NOMO-1 (cell line): ENCODE data around the gene PXMP4.
"Not testable (repeated sequence)": the region's sequence is repeated elsewhere in the genome, so short reads cannot be mapped to it uniquely, and the experiment has no call there.

ENCODE experiments used
- DNase-seq, 2 experiments: peaks; one replicate each; lab custom pipeline; 2025; ENCODE audit not compliant: unreplicated experiment in 2 of 2; lab: John Stamatoyannopoulos, UW

PXMP4 gene

DNA sequence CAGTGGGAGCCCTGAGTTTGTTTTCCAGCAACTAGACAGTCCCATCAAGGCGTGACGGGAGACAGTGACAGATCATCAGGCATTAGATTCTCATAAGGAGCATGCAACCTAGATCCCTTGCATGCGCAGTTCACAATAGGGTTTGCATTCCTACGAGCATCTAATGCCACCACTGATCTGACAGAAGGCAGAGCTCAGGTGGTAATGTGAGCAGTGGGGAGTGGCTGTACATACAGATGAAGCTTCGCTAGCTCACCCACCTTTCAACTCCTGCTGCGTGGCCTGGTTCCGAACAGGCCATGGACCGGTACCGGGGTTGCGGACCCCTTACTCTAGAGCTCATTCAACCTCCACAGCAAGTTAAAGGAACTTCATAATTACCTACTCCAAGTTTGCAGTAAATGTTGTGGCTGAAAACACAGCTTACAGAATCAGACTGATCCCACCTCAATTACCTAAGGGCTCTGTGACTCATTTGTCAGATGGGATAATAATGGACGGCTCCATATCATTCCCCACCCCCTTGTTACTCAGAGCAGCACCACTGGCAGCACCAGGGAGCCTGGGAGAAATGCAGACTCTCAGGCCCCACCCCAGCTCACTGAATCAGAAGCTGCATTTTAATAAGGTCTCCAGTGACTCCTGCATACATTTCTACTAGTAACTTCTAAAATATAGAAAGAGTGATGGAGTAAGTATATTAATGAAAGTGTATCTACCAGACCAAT, 15.7 kb downstream of the PXMP4 start:
- no peak for DNase-seq

DNA sequence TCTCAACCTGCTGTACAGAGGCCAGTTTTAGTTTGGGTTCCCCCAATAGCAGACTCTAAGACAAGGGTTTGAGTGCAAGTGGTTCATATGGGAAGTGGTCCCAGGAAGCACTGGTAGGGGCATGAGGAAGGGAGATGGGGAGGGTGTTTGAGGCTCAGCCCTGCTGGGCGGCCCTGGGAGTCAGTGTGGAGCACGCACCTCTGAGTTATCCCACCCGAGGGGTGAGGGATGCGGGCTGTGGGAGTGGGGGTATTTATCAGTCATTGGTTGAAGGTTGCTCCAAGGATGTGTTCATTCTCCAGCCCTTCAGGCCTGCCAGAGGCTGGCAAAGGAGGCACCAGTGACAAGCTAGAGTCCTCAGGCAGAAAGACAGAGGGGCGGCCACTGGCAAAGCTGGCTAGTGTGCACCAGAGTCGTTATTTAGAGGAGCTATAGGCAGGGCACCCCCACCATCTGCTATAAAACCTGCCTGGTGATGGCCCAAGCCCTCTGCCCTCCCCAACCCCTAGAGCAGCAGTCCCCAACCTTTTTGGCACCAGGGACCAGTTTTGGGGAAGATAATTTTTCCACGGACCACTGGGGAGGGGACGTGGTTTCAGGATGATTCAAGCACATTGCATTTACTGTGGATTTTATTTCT, 16.5 kb downstream of the PXMP4 start:
- no peak for DNase-seq

DNA sequence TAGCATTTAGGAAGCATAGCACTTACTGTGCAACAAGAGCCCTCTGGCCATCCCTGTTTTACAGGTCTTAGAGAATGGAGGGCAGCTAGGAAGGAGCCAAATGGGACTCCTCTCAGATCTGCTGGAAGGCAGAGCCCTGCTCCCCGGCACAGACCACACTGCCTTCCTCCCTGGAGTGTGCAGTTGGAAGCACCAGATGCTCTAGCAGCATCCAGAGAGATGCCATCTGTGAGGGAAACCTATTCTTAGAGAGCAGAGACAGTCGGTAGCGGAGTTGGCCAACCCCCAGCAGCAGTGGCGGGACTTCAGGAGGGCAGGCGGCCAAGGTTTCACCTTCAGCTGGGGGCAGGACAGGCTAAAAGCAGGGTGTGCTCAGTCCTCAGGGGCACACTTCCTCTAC, 17.2 kb downstream of the PXMP4 start:
- no peak for DNase-seq

DNA sequence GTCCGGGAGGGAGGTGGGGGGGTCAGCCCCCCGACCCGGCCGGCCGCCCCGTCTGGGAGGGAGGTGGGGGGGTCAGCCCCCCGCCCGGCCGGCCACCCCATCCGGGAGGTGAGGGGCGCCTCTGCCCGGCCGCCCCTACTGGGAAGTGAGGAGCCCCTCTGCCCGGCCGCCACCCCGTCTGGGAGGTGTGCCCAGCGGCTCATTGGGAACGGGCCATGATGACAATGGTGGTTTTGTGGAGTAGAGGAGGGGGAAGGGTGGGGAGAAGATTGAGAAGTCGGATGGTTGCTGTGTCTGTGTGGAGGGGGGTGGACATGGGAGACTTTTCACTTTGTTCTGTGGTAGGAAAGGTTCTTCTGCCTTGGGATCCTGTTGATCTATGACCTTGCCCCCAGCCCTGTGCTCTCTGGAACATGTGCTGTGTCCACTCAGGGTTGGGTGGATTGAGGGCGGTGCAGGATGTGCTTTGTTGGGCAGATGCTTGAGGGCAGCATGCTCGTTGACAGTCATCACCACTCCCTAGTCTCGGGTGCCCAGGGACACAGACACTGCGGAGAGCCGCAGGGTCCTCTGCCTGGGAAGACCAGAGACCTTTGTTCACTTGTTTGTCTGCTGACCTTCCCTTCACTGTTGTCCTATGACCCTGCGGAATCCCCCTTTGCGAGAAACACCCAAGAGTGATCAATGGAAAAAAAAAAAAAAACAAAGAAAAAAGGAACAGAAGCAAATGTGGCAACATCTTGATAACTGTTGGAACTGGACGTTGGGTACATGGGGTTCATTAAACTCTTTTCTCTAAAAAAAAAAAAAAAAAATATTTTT, 18.3 kb downstream of the PXMP4 start:
- peak in 1 of 2 experiments; percentile 4 for DNase-seq

DNA sequence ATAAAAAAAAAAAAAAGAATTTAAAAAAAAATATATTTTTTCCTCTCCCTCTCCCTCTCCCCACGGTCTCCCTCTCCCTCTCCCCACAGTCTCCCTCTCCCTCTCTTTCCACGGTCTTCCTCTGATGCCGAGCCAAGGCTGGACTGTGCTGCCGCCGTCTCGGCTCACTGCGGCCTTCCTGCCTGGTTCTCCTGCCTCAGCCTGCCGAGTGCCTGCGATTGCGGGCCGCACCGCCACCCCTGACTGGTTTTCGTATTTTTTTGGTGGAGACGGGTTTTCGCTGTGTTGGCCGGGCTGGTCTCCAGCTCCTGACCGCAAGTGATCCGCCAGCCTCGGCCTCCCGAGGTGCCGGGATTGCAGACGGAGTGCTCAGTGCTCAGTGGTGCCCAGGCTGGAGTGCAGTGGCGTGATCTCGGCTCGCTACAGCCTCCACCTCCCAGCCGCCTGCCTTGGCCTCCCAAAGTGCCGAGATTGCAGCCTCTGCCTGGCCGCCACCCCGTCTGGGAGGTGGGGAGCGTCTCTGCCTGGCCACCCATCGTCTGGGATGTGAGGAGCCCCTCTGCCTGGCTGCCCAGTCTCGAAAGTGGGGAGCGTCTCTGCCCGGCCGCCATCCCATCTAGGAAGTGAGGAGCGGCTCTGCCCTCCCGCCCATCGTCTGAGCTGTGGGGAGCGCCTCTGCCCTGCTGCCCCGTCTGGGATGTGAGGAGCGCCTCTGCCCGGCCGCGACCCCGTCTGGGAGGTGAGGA, 19.2 kb downstream of the PXMP4 start:
- not testable (repeated sequence) for DNase-seq

DNA sequence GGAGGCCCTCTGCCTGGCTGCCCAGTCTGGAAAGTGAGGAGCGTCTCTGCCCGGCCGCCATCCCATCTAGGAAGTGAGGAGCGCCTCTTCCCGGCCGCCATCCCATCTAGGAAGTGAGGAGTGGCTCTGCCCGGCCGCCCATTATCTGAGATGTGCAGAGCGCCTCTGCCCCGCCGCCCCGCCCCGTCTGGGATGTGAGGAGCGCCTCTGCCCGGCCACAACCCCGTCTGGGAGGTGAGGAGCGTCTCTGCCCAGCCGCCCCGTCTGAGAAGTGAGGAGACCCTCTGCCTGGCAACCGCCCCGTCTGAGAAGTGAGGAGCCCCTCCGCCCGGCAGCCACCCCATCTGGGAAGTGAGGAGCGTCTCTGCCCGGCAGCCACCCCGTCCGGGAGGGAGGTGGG, 21.1 kb downstream of the PXMP4 start:
- DNase-seq = not testable (repeated sequence)

DNA sequence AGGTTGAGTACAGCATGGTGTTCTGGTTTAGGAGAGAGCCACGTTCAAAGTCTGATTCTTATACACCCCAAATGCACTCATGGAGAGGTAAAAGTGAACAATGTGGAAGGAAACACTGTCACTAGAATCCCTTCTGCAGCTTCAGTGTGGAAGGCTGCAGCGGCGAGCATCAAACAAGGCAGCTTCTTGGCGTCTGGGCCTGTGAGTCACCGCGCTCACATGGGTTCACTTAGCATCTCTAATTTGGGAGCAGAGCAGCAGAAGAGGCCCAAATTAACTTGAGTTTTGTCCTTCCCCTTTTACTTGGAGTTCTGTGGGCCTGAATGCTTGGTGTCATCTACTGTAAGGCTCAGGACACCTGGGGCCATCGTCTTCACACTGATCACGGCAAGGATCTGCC, 23.0 kb downstream of the PXMP4 start:
- peak; percentile 55 to 66 for DNase-seq

DNA sequence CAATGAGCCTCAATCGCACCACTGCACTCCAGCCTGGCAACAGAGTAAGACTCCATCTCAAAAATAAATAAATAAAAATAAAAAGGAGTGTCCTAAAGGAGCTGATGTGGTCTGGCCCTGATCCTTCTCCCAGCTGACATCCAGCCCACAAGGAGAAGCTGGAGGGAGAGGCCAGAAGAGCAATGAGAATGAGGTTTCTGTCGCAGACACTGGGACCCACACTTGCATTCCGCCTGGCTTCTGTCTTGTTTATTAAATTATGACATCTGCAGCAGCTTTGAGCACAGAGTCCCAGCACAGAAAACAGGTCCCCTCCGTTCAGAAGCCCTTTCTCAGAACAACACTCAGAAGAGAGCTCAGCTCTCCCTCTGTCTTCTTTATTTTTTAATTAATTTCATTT, 23.7 kb downstream of the PXMP4 start:
- no peak for DNase-seq

DNA sequence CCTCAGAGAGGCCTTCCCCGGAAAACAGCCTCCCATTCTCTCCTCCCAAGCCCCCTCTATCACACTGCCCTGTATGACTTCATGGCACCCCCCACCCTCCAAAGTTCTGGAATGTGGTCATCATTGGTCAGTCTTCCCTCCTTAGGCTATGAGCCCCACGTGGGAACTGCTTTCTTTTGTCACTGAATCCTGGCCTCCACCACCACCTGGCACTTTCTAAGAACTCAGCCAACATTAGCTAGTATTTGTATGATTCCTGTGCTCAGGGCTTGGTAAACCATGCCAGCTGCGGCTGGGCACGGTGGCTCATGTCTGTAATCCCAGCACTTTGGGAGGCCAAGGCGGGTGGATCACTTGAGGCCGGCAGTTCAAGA, 25.5 kb downstream of the PXMP4 start:
- no peak for DNase-seq

DNA sequence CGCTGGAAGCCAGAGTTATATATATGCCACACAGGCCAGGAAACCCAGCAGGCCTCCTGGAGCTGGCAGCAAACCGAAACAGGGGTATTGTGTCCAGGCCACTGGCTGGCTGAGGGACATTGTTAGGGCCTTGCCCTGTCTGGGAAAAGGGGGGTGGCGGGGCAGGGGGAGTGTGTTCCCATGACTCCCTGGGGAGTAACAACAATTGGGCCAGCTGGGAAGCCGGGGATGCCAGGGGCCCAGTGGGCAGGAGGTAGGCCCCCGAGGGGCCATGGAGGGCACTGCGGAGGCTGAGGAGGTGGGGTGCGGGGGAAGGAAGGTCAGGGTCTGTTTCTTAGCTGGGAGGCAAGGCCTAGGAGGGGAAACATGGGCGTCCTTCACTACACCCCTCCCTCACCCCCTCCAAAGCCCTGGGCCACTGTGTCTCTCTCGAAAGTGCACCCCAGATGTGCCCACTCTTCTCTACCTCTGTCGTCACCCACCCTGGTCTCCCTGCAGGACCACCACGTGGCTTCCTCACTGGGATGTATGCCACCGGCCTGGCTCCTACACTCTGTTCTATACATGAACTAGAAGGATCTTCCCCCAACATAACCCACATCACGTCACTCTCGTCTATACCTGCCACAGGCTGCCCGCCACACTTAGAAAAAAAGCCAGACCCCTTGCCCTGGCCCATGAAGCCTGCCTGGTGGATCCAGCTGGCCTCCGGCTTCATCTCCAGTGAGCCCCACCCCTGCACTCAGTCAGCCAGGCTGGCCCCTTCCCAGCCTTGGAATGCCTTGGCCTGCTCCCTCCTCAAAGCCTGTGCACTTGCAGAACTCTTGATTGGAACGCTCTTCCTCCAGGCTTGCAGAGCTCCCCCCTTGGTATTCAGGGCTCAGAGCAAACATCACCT, 26.1 kb downstream of the PXMP4 start:
- DNase-seq = no peak

DNA sequence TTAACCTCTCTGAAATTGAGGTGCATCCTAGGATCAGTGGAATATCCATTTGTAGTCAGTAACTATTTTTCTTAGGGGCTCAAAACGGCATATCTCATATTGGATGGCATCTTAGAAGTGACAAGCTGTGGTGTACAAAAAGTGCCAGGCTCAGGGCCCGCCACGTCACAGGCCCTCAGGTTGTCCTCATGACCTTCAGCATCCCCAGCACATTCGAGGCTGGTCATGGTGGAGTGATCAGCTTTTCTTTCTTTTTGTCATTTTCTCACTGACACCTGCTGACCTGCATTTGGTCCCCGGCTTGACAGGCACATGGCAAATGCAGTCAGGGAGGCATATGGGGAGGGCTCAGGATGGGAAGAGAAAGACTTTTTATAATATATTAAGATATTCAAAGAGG, 26.8 kb downstream of the PXMP4 start:
- DNase-seq = no peak

DNA sequence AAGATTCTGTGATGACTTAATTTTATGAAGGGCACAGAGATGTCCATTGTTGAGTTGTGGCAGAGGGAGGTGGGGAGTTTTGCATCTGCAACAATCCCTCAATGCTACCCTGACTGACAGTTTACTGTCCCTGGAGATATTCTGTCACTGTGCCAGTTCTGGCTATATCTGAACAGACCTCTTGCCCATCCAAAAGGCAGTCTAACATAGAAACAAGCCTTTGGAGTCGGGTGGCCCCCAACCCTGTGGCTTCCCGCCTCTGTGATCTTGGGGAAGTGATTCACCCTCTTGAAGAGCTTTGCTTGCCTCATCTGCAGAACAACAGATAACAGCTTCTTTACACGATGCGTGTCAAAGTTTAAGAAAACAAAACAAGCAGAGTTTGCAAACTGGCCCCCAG, 30.1 kb downstream of the PXMP4 start:
- DNase-seq = peak; percentile 78 to 80

DNA sequence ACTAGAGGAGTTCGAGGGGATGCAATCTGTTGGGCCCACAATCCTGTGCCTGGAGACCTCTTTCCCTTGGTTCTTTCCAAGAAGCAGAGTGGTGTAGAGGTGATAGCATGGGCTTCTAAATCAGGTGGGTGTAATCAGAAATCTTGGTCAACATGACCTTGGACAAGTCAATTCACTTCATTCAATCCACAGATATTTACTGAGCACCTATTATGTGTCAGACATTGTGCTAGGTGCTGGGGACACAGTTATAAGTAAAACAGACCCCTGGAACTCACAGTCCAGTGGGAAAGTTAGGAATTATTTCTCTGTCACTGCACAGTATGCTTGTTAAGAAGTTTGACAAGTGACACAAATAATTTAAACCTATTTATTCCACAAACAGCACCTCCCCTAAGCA, 30.6 kb downstream of the PXMP4 start:
- DNase-seq = no peak

DNA sequence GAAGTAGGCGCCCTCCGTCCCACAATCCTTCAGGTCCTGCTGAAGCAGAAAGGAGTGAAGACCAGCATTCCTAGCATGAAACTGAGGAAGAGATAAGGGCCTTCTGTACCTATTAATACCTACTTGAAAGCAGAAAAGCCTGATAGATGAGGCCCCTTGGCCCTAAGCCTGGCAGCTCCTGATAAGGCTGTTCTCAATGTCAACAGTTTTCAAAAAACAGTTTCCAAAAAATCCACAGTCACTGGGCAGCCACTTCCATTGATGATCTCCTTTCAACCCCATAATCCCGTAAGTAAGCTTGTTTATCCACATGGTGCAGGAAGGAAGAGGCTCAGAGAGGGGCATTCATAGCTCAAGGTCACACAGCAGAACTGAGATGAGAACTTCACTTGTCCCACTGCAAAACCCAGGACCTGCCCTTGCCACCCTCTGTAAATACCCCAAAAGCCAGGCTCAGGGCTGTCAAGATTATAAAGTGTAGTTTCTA, 31.1 kb downstream of the PXMP4 start:
- no peak for DNase-seq

DNA sequence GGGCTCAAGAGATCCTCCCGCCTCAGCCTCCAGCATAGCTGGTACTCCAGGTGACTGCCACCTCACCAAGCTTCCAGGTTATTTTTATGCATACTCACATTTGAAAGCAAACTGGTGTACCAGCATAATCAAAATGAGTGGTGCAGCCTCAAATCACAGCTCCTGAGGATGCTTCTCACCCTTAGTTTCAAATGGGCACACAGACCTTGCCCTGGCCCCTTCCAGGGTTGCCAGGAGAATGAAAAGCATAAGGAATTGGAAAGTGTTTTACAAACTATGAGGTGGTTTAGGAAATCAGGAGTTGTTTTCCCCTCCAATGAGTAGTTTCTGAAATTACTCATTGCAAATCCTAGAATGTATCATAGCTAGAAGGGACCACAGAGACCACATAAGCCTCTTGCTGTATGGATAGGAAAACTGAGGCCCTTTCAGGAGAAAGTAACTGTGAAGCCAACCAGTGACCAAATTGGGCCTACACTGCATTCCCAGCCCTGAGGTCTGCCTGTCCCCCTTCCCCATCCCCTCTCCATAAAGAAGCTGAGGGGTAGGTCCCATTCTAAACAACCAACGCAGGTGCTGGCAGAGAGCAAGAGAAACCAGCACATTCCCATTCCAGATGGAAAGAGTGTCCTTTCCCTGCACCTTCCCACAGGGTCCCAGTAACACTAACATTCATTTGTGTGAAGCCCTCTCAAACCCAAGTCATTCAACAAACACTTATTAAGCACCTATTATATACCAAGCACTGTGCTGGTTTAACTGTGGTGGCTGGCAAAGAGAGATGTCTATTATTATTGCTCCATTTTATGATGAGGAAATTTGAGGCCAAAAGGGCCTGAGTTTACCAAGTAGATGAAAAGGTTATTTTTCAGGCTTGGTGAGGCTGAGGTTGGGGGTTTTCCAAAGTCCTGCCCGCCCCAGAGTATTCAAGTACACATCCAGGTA, 31.8 kb downstream of the PXMP4 start:
- DNase-seq = no peak

DNA sequence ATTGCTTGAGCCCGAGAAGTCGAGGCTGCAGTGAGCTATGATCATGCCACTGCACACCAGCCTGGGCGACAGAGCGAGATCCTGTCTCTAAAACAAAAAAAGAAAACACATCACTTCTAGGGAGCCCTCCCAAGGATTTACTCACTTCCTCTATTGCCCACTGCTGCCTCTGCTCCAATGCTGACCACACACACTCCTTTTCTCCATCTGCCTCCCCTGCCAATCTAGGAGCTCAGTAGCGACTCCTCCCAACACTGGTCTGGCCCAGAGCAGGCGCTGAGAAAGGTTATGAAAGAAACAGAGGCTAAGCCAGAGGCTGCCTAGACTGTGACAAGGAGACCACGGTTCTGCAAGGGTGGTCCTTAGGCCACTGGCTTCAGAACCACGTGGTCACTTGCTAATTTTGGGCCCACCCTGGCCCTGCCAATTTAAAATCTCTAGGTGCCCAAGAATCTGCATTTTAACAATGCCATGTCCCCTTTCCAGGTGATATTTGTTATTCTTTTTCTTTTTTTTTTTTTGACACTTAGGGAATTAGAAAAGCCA, 32.7 kb downstream of the PXMP4 start:
- DNase-seq = peak; percentile 88 to 89

DNA sequence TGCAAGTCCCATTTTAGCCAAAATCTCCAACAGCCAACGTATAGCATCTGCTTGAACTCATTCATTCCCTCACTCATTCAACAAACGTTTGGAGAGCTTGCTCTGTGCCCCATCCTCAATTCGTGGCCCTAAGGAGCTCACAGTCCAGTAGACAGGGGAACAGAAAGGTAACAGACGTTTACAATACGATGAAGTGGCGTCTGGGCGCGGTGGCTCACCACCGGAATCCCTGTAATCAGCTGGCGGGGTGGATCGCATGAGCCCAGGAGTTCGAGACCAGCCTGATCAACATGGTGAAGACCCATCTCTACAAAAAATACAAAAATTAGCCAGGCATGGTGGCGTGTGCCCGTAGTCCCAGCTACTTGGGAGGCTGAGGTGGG, 33.1 kb downstream of the PXMP4 start:
- DNase-seq = no peak

DNA sequence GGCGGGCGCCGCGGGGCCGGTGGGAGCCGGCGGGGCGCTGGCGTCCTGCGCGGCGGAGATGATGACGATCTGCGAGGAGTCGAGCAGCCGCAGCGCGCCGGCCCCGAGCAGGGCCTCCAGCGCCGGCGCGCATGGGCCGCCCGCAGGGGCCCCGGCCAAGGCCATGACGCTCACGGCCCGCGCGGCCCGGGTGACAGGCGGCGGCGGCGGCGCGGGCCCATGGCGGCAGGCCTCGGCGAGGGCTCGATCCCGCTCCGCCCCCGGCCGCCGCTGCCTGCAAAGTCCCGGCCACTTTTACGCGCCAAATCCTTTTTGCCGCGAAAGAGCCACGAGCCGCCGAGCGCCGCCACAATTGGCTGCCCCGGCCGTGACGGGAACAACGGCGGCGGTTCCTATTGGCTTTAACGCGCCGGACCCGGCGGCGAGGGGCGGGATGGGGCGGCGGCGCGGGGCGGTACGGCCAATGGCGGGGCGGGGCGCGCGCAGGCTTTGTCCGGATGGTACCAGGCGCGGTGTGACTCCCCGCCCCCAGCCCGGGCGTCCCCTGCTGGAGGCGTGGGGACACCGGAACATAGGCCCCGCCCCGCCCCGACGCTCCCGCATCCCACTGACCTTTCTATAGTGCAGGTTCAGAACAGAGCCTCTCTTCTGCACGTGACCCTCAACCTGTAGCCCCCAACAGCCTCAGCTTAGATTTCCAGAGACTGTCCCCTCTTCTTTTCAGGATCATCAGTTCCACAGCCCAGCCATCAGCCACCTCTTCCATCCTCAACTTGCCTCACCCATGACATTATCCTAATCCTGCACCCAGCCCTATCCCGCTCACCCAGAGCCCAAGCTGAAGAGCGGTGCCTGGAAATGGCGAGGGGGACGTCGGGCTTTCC, 33.8 kb downstream of the PXMP4 start, which contains the start of gene E2F1:
TSS of gene E2F1 (minus strand) at position 286 of the 884 bp plus-strand sequence. CDS start at position 165, 121 bp downstream.
- peak; percentile 91 to 96 for DNase-seq
